ENCODE measurements around the gene MRPL10.

GRCh38 chr17:47845716-47846075, 14.4 kb upstream of the MRPL10 start:
- no peak for TF ChIP-seq CTCF (IDR thresholded peaks at IDR 0.05)
- no peak for TF ChIP-seq ZFX (IDR thresholded peaks at IDR 0.05; ENCODE audit: borderline replicate concordance)

Data from 22Rv1 (cell line).